HepG2 (cell line): ENCODE results near the gene FAM222A. TPM values are rescaled to one million over a fixed set of nuclear protein-coding genes. Genes with fewer than 3 reads are reported as not detected.
A peak's percentile ranks its signal among the peaks of the same experiment; 100 is the strongest.

Experiments
- ADNP ChIP-seq: sonication (generic); formaldehyde crosslinking; IDR thresholded peaks from 2 replicates; pipeline ENCODE4 v1.4.0; 2020; ENCODE audit warnings: missing genetic modification reagents
- AHR ChIP-seq: IDR thresholded peaks from 2 replicates; pipeline ENCODE4 v1.6.1; 2018; ENCODE audit warnings: missing genetic modification reagents, missing compliant biosample characterization
- ARID3A ChIP-seq: IDR thresholded peaks from 2 replicates; pipeline ENCODE4 v1.6.1; 2012; ENCODE audit warnings: low read depth, low read length, improper control_type of control experiment
- CENPT ChIP-seq: sonication (generic); formaldehyde crosslinking; IDR thresholded peaks from 2 replicates; pipeline ENCODE4 v1.8.0; 2022; ENCODE audit warnings: low read depth, mild to moderate bottlenecking, moderate library complexity, missing genetic modification reagents
- GFI1 ChIP-seq: sonication (generic); formaldehyde crosslinking; IDR thresholded peaks from 2 replicates; pipeline ENCODE4 v1.5.0; 2020; ENCODE audit warnings: missing genetic modification reagents, mild to moderate bottlenecking, borderline replicate concordance
- GTF3A ChIP-seq: sonication (generic); formaldehyde crosslinking; conservative IDR thresholded peaks from 2 replicates; pipeline ENCODE4 v1.4.0; 2020; ENCODE audit warnings: mild to moderate bottlenecking, missing genetic modification reagents
- HHEX ChIP-seq: IDR thresholded peaks from 2 replicates; pipeline ENCODE4 v1.6.1; 2016; ENCODE audit warnings: control low read depth
- MXI1 ChIP-seq: IDR thresholded peaks from 3 replicates; pipeline ENCODE4 v1.6.1; 2012; ENCODE audit warnings: low read depth, low read length, inconsistent platforms, borderline replicate concordance
- SKI ChIP-seq: fragments of 450-650 bp; IDR thresholded peaks from one replicate; pipeline ENCODE4 v1.6.1; 2018; ENCODE audit warnings: mild to moderate bottlenecking; ENCODE audit not compliant: partially characterized antibody
- SMAD3 ChIP-seq: sonication (generic); formaldehyde crosslinking; IDR thresholded peaks from 2 replicates; pipeline ENCODE4 v1.4.0; 2020; ENCODE audit warnings: missing genetic modification reagents
- TRIM24 ChIP-seq: sonication (generic); formaldehyde crosslinking; IDR thresholded peaks from 2 replicates; pipeline ENCODE4 v1.8.0; 2022; ENCODE audit warnings: mild to moderate bottlenecking, missing genetic modification reagents
- ZFP36 ChIP-seq: fragments of 150-350 bp; IDR thresholded peaks from 2 replicates; pipeline ENCODE4 v1.6.1; 2018; ENCODE audit warnings: borderline replicate concordance, low read length, low read depth; ENCODE audit not compliant: partially characterized antibody
- ZFP36L2 ChIP-seq: sonication (generic); formaldehyde crosslinking; IDR thresholded peaks from 2 replicates; pipeline ENCODE4 v1.4.0; 2020; ENCODE audit warnings: missing genetic modification reagents
- ZFP82 ChIP-seq: sonication (generic); formaldehyde crosslinking; IDR thresholded peaks from 2 replicates; pipeline ENCODE4 v1.5.1; 2020; ENCODE audit warnings: mild to moderate bottlenecking, missing genetic modification reagents, borderline replicate concordance
- ZNF101 ChIP-seq: sonication (generic); formaldehyde crosslinking; IDR thresholded peaks from 2 replicates; pipeline ENCODE4 v1.4.0; 2020; ENCODE audit warnings: mild to moderate bottlenecking, low read depth, missing genetic modification reagents, borderline replicate concordance
- ZNF24 ChIP-seq: fragments of 450-650 bp; IDR thresholded peaks from 2 replicates; pipeline ENCODE4 v1.6.1; 2017; ENCODE audit warnings: antibody characterized with exemption, mild to moderate bottlenecking
- ZNF430 ChIP-seq: sonication (generic); formaldehyde crosslinking; IDR thresholded peaks from 2 replicates; pipeline ENCODE4 v1.9.0; 2021; ENCODE audit warnings: mild to moderate bottlenecking, missing genetic modification reagents
- ZNF451 ChIP-seq: sonication (generic); formaldehyde crosslinking; IDR thresholded peaks from 2 replicates; pipeline ENCODE4 v1.5.0; 2020; ENCODE audit warnings: mild to moderate bottlenecking, missing genetic modification reagents
- ZNF629 ChIP-seq: sonication (generic); formaldehyde crosslinking; conservative IDR thresholded peaks from 2 replicates; pipeline ENCODE4 v1.5.0; 2020; ENCODE audit warnings: missing genetic modification reagents
- ZNF7 ChIP-seq: IDR thresholded peaks from 2 replicates; pipeline ENCODE4 v1.6.1; 2016; ENCODE audit warnings: missing biosample characterization, missing genetic modification reagents
- ZNF724P ChIP-seq: sonication (generic); formaldehyde crosslinking; IDR thresholded peaks from 2 replicates; pipeline ENCODE4 v1.8.0; 2022; ENCODE audit warnings: missing genetic modification reagents, borderline replicate concordance
- ZNF878 ChIP-seq: sonication (generic); formaldehyde crosslinking; IDR thresholded peaks from 2 replicates; pipeline ENCODE4 v1.8.1; 2023; ENCODE audit warnings: mild to moderate bottlenecking, missing genetic modification reagents, moderate library complexity
- ZSCAN22 ChIP-seq: sonication (generic); formaldehyde crosslinking; IDR thresholded peaks from 2 replicates; pipeline ENCODE4 v1.4.0; 2020; ENCODE audit warnings: mild to moderate bottlenecking, missing genetic modification reagents
- ZSCAN30 ChIP-seq: sonication (generic); formaldehyde crosslinking; IDR thresholded peaks from 2 replicates; pipeline ENCODE4 v1.5.0; 2020; ENCODE audit warnings: mild to moderate bottlenecking, missing genetic modification reagents
- polyA plus RNA-seq, 8 experiments: library from polyadenylated mRNA; depleted of rRNA in 3 of 8; stranded (reverse) in 7 of 8; unstranded in 1 of 8; fragments of >200 nt; fragmentation: Illumina TruSeq in 4 of 8; extraction: Trizol in 4 of 8; gene quantifications; 2 replicates each; pipeline versions ENCODE4 v1.2.1 to v1.2.3, GENCODE V29; 2011 to 2016; ENCODE audit warnings: low read depth in 4 of 8, missing spikeins in 1 of 8, mixed read lengths in 1 of 8; ENCODE audit not compliant: insufficient read depth in 1 of 8
- total RNA-seq, 5 experiments: library from RNA; depleted of rRNA; stranded (reverse); fragments of >200 nt; fragmentation: Illumina TruSeq; extraction: Trizol; gene quantifications; 2 replicates each; pipeline ENCODE4 v1.2.3, GENCODE V29; 2016; ENCODE audit warnings: low read depth in 1 of 5
- TF ChIP-seq, protein P1 (sequence below): IDR thresholded peaks from 2 replicates; pipeline ENCODE4 v1.6.1; 2016; ENCODE audit warnings: low read depth, control low read depth
- TF ChIP-seq, protein P2 (sequence below): sonication (generic); formaldehyde crosslinking; IDR thresholded peaks from 2 replicates; pipeline ENCODE4 v1.8.0; 2023; ENCODE audit warnings: mild to moderate bottlenecking, missing genetic modification reagents
- TF ChIP-seq, protein P3 (sequence below): sonication (generic); formaldehyde crosslinking; IDR thresholded peaks from 2 replicates; pipeline ENCODE4 v1.8.1; 2023; ENCODE audit warnings: mild to moderate bottlenecking, missing genetic modification reagents

FAM222A gene
- total and polyA plus RNA-seq, 2 of the 13 experiments (the other 11 are each of a cell fraction or from before 2014, with no cell fraction given): 2.7 to 9.6 TPM

- no peak for TF ChIP-seq MXI1
- no peak for TF ChIP-seq ZFP36
- TF ChIP-seq ZFP82 (CRISPR knock-in tag): no peak
- TF ChIP-seq GTF3A (CRISPR knock-in tag): 0 out of 2 replicates have a peak, but pooled peaks have one; percentile 37
- TF ChIP-seq AHR (CRISPR knock-in tag): no peak
- no peak for TF ChIP-seq CENPT (CRISPR knock-in tag)
- peak; percentile 66 for TF ChIP-seq ZNF24
- TF ChIP-seq ARID3A: no peak
- TF ChIP-seq SKI: peak; percentile 13
- no peak for TF ChIP-seq GFI1 (CRISPR knock-in tag)
- no peak for TF ChIP-seq ADNP (CRISPR knock-in tag)
- TF ChIP-seq, protein P1, sequence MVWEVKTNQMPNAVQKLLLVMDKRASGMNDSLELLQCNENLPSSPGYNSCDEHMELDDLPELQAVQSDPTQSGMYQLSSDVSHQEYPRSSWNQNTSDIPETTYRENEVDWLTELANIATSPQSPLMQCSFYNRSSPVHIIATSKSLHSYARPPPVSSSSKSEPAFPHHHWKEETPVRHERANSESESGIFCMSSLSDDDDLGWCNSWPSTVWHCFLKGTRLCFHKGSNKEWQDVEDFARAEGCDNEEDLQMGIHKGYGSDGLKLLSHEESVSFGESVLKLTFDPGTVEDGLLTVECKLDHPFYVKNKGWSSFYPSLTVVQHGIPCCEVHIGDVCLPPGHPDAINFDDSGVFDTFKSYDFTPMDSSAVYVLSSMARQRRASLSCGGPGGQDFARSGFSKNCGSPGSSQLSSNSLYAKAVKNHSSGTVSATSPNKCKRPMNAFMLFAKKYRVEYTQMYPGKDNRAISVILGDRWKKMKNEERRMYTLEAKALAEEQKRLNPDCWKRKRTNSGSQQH (CRISPR knock-in tag): no peak
- no peak for TF ChIP-seq SMAD3 (CRISPR knock-in tag)
- TF ChIP-seq ZNF7 (CRISPR knock-in tag): no peak
- TF ChIP-seq, protein P2, sequence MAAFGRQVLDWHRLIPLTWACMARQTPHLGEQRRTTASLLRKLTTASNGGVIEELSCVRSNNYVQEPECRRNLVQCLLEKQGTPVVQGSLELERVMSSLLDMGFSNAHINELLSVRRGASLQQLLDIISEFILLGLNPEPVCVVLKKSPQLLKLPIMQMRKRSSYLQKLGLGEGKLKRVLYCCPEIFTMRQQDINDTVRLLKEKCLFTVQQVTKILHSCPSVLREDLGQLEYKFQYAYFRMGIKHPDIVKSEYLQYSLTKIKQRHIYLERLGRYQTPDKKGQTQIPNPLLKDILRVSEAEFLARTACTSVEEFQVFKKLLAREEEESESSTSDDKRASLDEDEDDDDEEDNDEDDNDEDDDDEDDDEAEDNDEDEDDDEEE (CRISPR knock-in tag): no peak
- TF ChIP-seq, protein P3, sequence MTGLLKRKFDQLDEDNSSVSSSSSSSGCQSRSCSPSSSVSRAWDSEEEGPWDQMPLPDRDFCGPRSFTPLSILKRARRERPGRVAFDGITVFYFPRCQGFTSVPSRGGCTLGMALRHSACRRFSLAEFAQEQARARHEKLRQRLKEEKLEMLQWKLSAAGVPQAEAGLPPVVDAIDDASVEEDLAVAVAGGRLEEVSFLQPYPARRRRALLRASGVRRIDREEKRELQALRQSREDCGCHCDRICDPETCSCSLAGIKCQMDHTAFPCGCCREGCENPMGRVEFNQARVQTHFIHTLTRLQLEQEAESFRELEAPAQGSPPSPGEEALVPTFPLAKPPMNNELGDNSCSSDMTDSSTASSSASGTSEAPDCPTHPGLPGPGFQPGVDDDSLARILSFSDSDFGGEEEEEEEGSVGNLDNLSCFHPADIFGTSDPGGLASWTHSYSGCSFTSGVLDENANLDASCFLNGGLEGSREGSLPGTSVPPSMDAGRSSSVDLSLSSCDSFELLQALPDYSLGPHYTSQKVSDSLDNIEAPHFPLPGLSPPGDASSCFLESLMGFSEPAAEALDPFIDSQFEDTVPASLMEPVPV (CRISPR knock-in tag): no peak
- TF ChIP-seq ZNF878 (CRISPR knock-in tag): no peak
- TF ChIP-seq ZSCAN30 (CRISPR knock-in tag): no peak
- no peak for TF ChIP-seq ZFP36L2
- TF ChIP-seq ZNF101: no peak
- peak; percentile 81 for TF ChIP-seq ZNF629 (CRISPR knock-in tag)
- TF ChIP-seq ZNF451 (CRISPR knock-in tag): no peak
- TF ChIP-seq ZNF724P: no peak
- TF ChIP-seq TRIM24: no peak
- TF ChIP-seq HHEX: no peak
- TF ChIP-seq ZSCAN22 (CRISPR knock-in tag): no peak
- TF ChIP-seq ZNF430 (CRISPR knock-in tag): 0 out of 2 replicates have a peak, but pooled peaks have one; percentile 44
These were observed 3.3 kb upstream of the FAM222A start (continued) for GRCh38 chr12:109710205-109710746.
